Measurements from ENCODE around the gene TMEM175. TPM values are rescaled to one million over a fixed set of nuclear protein-coding genes. Genes with fewer than 3 reads are reported as not detected.

TMEM175 gene
- total and polyA plus RNA-seq, 2 of the 8 experiments (the other 6 are each of a cell fraction or from before 2014, with no cell fraction given): 4.9 to 20.7 TPM

- TF ChIP-seq EP300 (IDR thresholded peaks at IDR 0.05; ENCODE audit: borderline replicate concordance in 1 of 2, low read depth in 2 of 2, low read length in 2 of 2) (no peak), CHD2 (IDR thresholded peaks at IDR 0.05; ENCODE audit: low read length) (no peak), TAF7 (optimal IDR thresholded peaks at IDR 0.05; ENCODE audit: borderline replicate concordance, low read depth, low read length) (no peak), EZH2 (IDR thresholded peaks at IDR 0.05; ENCODE audit: low read depth, low read length, severe bottlenecking) (no peak), NRF1 (IDR thresholded peaks at IDR 0.05; ENCODE audit: low read depth, low read length) (no peak), CHD7 (IDR thresholded peaks at IDR 0.05; ENCODE audit: insufficient replicate concordance, low read length) (no peak), SAP30 (IDR thresholded peaks at IDR 0.05; ENCODE audit: insufficient read depth, insufficient replicate concordance, low read length) (no peak)
These were observed 17.7 kb upstream of the TMEM175 start (continued) for GRCh38 chr4:914531-914930.
